DOHH2 (cell line): Measurements from ENCODE around the gene TF.
"Not testable (repeated sequence)": the region's sequence is repeated elsewhere in the genome, so short reads cannot be mapped to it uniquely, and the experiment has no call there.

ENCODE experiments used
- H3F3A ChIP-seq: fragments of 200-600 bp; sonication (generic), shearing (Covaris generic); 2 replicates; pipeline ENCODE4 v1.6.0; 2016; ENCODE audit warnings: antibody characterized with exemption, mild to moderate bottlenecking; ENCODE audit not compliant: control insufficient read depth, insufficient read depth
- H3K27ac ChIP-seq: fragments of 200-600 bp; sonication (generic); 2 replicates; pipeline ENCODE4 v1.5.1; 2014; ENCODE audit warnings: low read depth, mild to moderate bottlenecking, low read length, moderate library complexity
- H3K27me3 ChIP-seq: fragments of 200-600 bp; sonication (generic); 2 replicates; pipeline ENCODE4 v1.6.1; 2014; ENCODE audit warnings: mild to moderate bottlenecking, low read length, mixed read lengths; ENCODE audit not compliant: control insufficient read depth
- H3K36me3 ChIP-seq: fragments of 200-600 bp; sonication (generic); 2 replicates; pipeline ENCODE4 v1.6.1; 2014; ENCODE audit warnings: mild to moderate bottlenecking, low read length, moderate library complexity, mixed read lengths; ENCODE audit not compliant: control insufficient read depth
- H3K4me1 ChIP-seq: fragments of 200-600 bp; sonication (generic); 2 replicates; pipeline ENCODE4 v1.6.1; 2014; ENCODE audit warnings: mild to moderate bottlenecking, low read length, mixed read lengths; ENCODE audit not compliant: control insufficient read depth
- H3K4me2 ChIP-seq: fragments of 200-600 bp; sonication (generic); 2 replicates; pipeline ENCODE4 v1.6.0; 2014; ENCODE audit warnings: mild to moderate bottlenecking, low read length, moderate library complexity
- H3K4me3 ChIP-seq: fragments of 200-600 bp; sonication (generic); 2 replicates; pipeline ENCODE4 v1.5.1; 2014; ENCODE audit warnings: mild to moderate bottlenecking, low read length, mixed read lengths
- H3K79me2 ChIP-seq: fragments of 200-600 bp; sonication (generic); 2 replicates; pipeline ENCODE4 v1.6.1; 2014; ENCODE audit warnings: mild to moderate bottlenecking, low read length, mixed read lengths; ENCODE audit not compliant: control insufficient read depth
- H3K9me2 ChIP-seq: fragments of 200-600 bp; sonication (generic); replicated peaks from 2 replicates; pipeline ENCODE4 v1.6.1; 2014; ENCODE audit warnings: mild to moderate bottlenecking, low read length, mixed read lengths; ENCODE audit not compliant: control insufficient read depth
- H3K9me3 ChIP-seq: fragments of 200-600 bp; sonication (generic); 2 replicates; pipeline ENCODE4 v1.6.1; 2014; ENCODE audit warnings: antibody characterized with exemption, low read length, mixed read lengths; ENCODE audit not compliant: control insufficient read depth, insufficient read depth
- H4K20me1 ChIP-seq: fragments of 200-600 bp; sonication (generic); 2 replicates; pipeline ENCODE4 v1.6.0; 2014; ENCODE audit warnings: low read depth, mild to moderate bottlenecking, antibody characterized with exemption, low read length, moderate library complexity; ENCODE audit not compliant: control insufficient read depth, insufficient read depth
- EZH2phosphoT487 ChIP-seq: fragments of 200-600 bp; sonication (generic); IDR thresholded peaks from 2 replicates; pipeline ENCODE4 v1.6.1; 2017; ENCODE audit warnings: borderline replicate concordance, mild to moderate bottlenecking, antibody characterized with exemption, low read length, moderate library complexity, mixed read lengths
- TF ChIP-seq, protein P1 (sequence below): fragments of 200-600 bp; sonication (generic); IDR thresholded peaks from one replicate; pipeline ENCODE4 v1.5.1; 2014; ENCODE audit warnings: antibody characterized with exemption, mild to moderate bottlenecking, low read depth, low read length; ENCODE audit not compliant: poor library complexity, severe bottlenecking

The TF gene

DNA sequence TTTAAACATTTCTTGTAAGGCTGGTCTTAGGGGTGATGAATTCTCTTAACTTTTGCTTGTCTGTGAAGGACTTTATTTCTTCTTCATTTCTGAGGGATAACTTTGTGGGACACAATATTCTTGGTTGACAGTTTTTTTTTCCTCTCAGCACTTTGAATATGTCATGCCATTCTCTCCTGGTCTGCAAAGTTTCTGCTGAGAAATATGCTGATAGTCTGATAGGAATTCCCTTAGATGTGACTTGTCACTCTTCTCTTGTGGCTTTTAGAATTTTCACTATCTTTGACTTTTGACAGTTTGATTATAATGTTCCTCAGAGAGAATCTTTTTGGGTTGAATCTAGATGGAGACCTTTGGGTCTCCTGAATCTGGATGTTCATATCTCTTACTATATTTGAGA is 23.3 kb upstream of the TF start:
- no peaks in the 10 kb centered on the region for H3F3A ChIP-seq
- no peak overlapping the region for H3K27ac ChIP-seq
- peaks cover 11% of the 10 kb centered on the region for H3K9me3 ChIP-seq
- no peak for TF ChIP-seq EZH2phosphoT487
- TF ChIP-seq, protein P1, sequence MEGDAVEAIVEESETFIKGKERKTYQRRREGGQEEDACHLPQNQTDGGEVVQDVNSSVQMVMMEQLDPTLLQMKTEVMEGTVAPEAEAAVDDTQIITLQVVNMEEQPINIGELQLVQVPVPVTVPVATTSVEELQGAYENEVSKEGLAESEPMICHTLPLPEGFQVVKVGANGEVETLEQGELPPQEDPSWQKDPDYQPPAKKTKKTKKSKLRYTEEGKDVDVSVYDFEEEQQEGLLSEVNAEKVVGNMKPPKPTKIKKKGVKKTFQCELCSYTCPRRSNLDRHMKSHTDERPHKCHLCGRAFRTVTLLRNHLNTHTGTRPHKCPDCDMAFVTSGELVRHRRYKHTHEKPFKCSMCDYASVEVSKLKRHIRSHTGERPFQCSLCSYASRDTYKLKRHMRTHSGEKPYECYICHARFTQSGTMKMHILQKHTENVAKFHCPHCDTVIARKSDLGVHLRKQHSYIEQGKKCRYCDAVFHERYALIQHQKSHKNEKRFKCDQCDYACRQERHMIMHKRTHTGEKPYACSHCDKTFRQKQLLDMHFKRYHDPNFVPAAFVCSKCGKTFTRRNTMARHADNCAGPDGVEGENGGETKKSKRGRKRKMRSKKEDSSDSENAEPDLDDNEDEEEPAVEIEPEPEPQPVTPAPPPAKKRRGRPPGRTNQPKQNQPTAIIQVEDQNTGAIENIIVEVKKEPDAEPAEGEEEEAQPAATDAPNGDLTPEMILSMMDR: no peak
- 0 out of 2 replicates have a peak, but pooled peaks cover 3% of the 10 kb centered on the region for H3K27me3 ChIP-seq
- H3K4me3 ChIP-seq: no peak overlapping the region
- H4K20me1 ChIP-seq: no peaks in the 10 kb centered on the region
- no peak overlapping the region for H3K4me2 ChIP-seq
- H3K9me2 ChIP-seq: no peaks in the 10 kb centered on the region
- H3K36me3 ChIP-seq: no peaks in the 10 kb centered on the region
- no peaks in the 10 kb centered on the region for H3K79me2 ChIP-seq
- H3K4me1 ChIP-seq: peaks cover 15% of the 10 kb centered on the region

DNA sequence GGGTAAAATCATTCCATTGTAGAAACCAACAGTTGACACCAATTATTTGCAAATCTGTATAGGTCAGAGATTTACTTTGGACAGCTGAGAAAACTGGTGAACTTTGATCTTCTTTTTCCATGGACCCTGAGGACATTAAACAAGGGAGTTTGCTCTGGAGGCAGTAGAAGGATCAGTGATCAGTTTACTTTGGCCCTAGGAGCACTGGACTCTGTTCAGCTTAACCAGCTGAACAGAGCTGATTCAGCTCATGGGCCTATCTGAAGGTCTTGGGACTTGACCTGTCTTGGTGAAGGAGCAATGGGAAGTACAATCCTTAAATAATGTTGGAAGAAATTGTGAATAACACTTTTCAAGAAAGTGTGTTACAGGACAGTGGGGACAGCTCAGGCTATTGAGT is 15.2 kb upstream of the TF start:
- Histone ChIP-seq H3K4me1 (no peaks in the 10 kb centered on the region), H3K4me2 (no peak overlapping the region), H3K9me2 (no peaks in the 10 kb centered on the region), H3K79me2 (no peaks in the 10 kb centered on the region), H3K36me3 (no peaks in the 10 kb centered on the region), H4K20me1 (no peaks in the 10 kb centered on the region), H3K27me3 (0 out of 2 replicates have a peak, but pooled peaks cover 2% of the 10 kb centered on the region), H3K4me3 (no peak overlapping the region), H3F3A (no peaks in the 10 kb centered on the region), H3K27ac (no peak overlapping the region), H3K9me3 (peaks cover 9% of the 10 kb centered on the region; the same call in 1 of the 2 replicates)
- TF ChIP-seq, protein P1: no peak
- no peak for TF ChIP-seq EZH2phosphoT487

DNA sequence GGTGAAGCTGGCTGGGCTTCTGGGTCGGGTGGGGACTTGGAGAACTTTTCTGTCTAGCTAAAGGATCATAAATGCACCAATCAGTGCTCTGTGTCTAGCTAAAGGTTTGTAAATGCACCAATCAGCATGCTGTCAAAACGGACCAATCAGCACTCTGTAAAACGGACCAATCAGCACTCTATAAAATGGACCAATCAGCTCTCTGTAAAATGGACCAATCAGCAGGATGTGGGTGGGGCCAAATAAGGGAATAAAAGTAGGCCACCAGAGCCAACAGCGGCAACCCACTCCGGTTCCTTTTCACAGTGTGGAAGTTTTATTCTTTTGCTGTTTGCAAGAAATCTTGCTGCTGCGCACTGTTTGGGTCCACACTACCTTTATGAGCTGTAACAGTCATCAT is 14.0 kb upstream of the TF start:
- not testable (repeated sequence) for H3K27me3 ChIP-seq, H3K4me3 ChIP-seq, H3K9me2 ChIP-seq, H3F3A ChIP-seq, H3K4me2 ChIP-seq, H3K79me2 ChIP-seq, H3K27ac ChIP-seq, H3K9me3 ChIP-seq, H4K20me1 ChIP-seq, H3K36me3 ChIP-seq, H3K4me1 ChIP-seq

DNA sequence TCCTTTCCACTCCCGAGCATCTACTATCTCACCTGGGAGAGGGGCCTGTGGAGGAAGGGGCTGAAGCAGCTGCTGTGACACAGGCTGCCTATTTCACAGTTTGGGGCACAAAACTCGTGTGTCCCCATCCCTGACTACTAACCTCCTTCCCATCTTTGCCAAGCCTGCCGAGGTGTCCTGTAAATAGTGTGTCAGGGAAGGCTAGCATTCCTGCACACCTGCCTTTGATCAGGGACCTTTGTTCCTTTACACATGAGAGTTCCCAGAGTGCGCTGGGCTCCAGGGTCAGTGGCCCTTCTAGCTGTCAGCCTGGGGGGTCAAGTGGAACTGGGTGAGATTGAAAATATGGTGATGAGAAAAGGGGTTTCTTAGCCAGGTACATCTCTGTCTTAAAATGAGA is 13.0 kb upstream of the TF start:
- H3F3A ChIP-seq: no peaks in the 10 kb centered on the region
- TF ChIP-seq, protein P1: no peak
- TF ChIP-seq EZH2phosphoT487: no peak
- no peak overlapping the region for H3K27ac ChIP-seq
- H3K9me2 ChIP-seq: no peaks in the 10 kb centered on the region
- no peaks in the 10 kb centered on the region for H3K4me1 ChIP-seq
- H4K20me1 ChIP-seq: no peaks in the 10 kb centered on the region
- H3K4me3 ChIP-seq: no peak overlapping the region
- H3K36me3 ChIP-seq: no peaks in the 10 kb centered on the region
- H3K79me2 ChIP-seq: no peaks in the 10 kb centered on the region
- no peak overlapping the region for H3K4me2 ChIP-seq
- H3K27me3 ChIP-seq: 0 out of 2 replicates have a peak, but pooled peaks cover 2% of the 10 kb centered on the region
- H3K9me3 ChIP-seq: peaks cover 9% of the 10 kb centered on the region; the same call in 1 of the 2 replicates
